Left lung (tissue), 10 donors: ENCODE measurements around the gene PALLD. TPM values are rescaled to one million over a fixed set of nuclear protein-coding genes. Genes with fewer than 3 reads are reported as not detected.
"Not testable (repeated sequence)": the region's sequence is repeated elsewhere in the genome, so short reads cannot be mapped to it uniquely, and the experiment has no call there.

Experiments
- ATAC-seq: fragments of 200-7000 bp; cut with Tn5 transposase; one replicate; pipeline ENCODE4 v1.9.1; 2020; ENCODE audit warnings: moderate library complexity
- DNase-seq, 4 donors: peaks; one replicate each; pipeline ENCODE4 v3.0.0-alpha.2; 2013 to 2020
- H3K27ac ChIP-seq, 2 donors: fragments of 200-600 bp; sonication (generic) in 1 of 2; one replicate each; pipeline versions ENCODE4 v1.5.0 to v1.8.0; 2020 to 2021
- H3K27me3 ChIP-seq, 2 donors: fragments of 200-600 bp; sonication (generic) in 1 of 2; one replicate each; pipeline versions ENCODE4 v1.5.0 to v1.8.0; 2020 to 2021
- H3K36me3 ChIP-seq, 2 donors: fragments of 200-600 bp; sonication (generic) in 1 of 2; one replicate each; pipeline versions ENCODE4 v1.5.0 to v1.8.0; 2020 to 2021
- H3K4me1 ChIP-seq, 2 donors: fragments of 200-600 bp; one replicate each; pipeline ENCODE4 v1.8.0; 2021
- H3K4me3 ChIP-seq, 2 donors: fragments of 200-600 bp; sonication (generic) in 1 of 2; one replicate each; pipeline versions ENCODE4 v1.5.0 to v1.8.0; 2020 to 2021; ENCODE audit warnings: mild to moderate bottlenecking in 1 of 2
- H3K9me3 ChIP-seq, 2 donors: fragments of 200-600 bp; sonication (generic) in 1 of 2; one replicate each; pipeline versions ENCODE4 v1.5.0 to v1.8.0; 2020 to 2021
- CTCF ChIP-seq, 2 donors: fragments of 200-600 bp; sonication (generic) in 1 of 2; IDR thresholded peaks; one replicate each; pipeline versions ENCODE4 v1.5.0 to v1.8.0; 2021; ENCODE audit warnings: antibody characterized with exemption in 2 of 2
- intact Hi-C, 2 donors: fragments of 100-400 bp; cut with DNase I; formaldehyde crosslinking; loops; one replicate each; pipeline versions ENCODE4 v1.11.2 to v1.14.2; 2022
- polyA plus RNA-seq, 6 donors: library from polyadenylated mRNA; unstranded; fragments of 120-200 nt; gene quantifications; one replicate each; pipeline ENCODE4 v1.2.1, GENCODE V29; 2013; ENCODE audit not compliant: insufficient read length in 6 of 6
- total RNA-seq, 2 donors: library from RNA; stranded (reverse); fragmentation: NEBNext Ultra II Directional; extraction: Animal tissue kit (Norgen Biotek cat#: 25700); gene quantifications; one replicate each; pipeline ENCODE4 v1.2.1, GENCODE V29; 2021
- donor health status: DM: no; HTN: yes; CAD: no.
- donor health status: DM: no; HTN: no; CAD: no.

The PALLD gene
- total and polyA plus RNA-seq, 8 donors, result 67.5 to 194 (median 80.4) TPM

DNA sequence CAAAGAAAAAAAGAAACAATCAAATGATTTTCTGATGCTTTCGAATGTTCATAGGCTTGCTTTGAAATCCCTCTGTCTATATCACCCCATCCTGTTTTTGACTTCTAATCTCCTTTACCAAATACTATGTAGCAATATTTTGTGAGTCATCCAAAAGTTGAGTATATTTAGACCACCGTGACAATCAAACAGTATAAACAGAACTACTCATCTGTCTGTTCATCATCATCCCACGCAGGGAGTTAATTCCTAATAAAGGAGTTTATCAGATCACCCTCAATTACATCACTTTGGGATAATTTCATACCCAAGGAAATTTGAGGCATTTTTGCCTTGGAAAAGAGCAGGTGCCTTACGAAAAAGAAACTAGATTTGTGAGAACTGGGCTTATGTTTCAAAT is 300.3 kb downstream of the PALLD start:
- Histone ChIP-seq H3K4me1 (peaks cover 0 to 7% of the 10 kb centered on the region in 2 donors), H3K9me3 (no peaks in the 10 kb centered on the region), H3K27me3 (no peaks in the 10 kb centered on the region), H3K4me3 (no peak overlapping the region), H3K36me3 (no peaks in the 10 kb centered on the region), H3K27ac (no peak overlapping the region)
- TF ChIP-seq CTCF (IDR thresholded peaks at IDR 0.05), result no peak
- intact Hi-C loops, result no loop called here
- DNase-seq (no peak), ATAC-seq (peak; percentile 67)

- DNase-seq (no peak), ATAC-seq (no peak)
- Histone ChIP-seq H3K27ac (no peak overlapping the region), H3K36me3 (no peaks in the 10 kb centered on the region), H3K9me3 (no peaks in the 10 kb centered on the region), H3K4me1 (peaks cover 0 to 7% of the 10 kb centered on the region in 2 donors), H3K27me3 (no peaks in the 10 kb centered on the region), H3K4me3 (no peak overlapping the region)
- TF ChIP-seq CTCF (IDR thresholded peaks at IDR 0.05), result no peak
- intact Hi-C loops, result no loop called here
These were observed 301.0 kb downstream of the PALLD start for GRCh38 chr4:168797738-168798375.

DNA sequence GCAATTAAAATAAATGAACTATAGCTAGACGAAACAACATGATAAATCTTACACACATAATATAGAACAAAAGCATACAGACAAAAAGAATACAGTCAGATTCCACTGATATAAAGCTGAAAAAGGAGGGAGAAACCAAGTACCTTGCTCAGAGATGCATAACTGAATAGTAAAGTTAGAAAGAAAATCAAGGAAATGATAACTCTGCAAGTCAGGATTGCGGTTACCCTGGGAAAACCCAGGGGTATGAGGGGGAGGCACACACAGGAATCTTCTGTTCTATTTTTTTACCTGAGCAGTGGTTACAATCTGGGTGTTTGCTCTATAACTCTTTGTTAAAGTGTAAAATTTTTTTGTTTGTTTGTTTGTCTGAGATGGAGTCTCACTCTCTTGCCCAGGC is 304.1 kb downstream of the PALLD start:
- no peaks in the 10 kb centered on the region for H3K27me3 ChIP-seq
- no peak overlapping the region for H3K4me3 ChIP-seq
- H3K36me3 ChIP-seq, result no peaks in the 10 kb centered on the region
- DNase-seq (no peak), ATAC-seq (no peak)
- intact Hi-C loops, result no loop called here
- no peaks in the 10 kb centered on the region for H3K9me3 ChIP-seq
- no peak for TF ChIP-seq CTCF (IDR thresholded peaks at IDR 0.05)
- H3K27ac ChIP-seq, result no peak overlapping the region
- peaks cover 0 to 7% of the 10 kb centered on the region in 2 donors for H3K4me1 ChIP-seq

- ATAC-seq, result no peak
- Histone ChIP-seq H3K27ac (no peak overlapping the region), H3K4me3 (no peak overlapping the region), H3K4me1 (peaks cover 0 to 1% of the 10 kb centered on the region in 2 donors), H3K27me3 (no peaks in the 10 kb centered on the region), H3K9me3 (no peaks in the 10 kb centered on the region), H3K36me3 (no peaks in the 10 kb centered on the region)
- no peak for DNase-seq
- intact Hi-C loops, result no loop called here
- no peak for TF ChIP-seq CTCF (IDR thresholded peaks at IDR 0.05)
These were observed 305.4 kb downstream of the PALLD start for GRCh38 chr4:168802222-168802621.

GRCh38 chr4:168803052-168803451 is 306.2 kb downstream of the PALLD start:
- DNase-seq, H3K4me3 ChIP-seq, H3K27ac ChIP-seq, H3K4me1 ChIP-seq, intact Hi-C loops, H3K27me3 ChIP-seq, H3K36me3 ChIP-seq, H3K9me3 ChIP-seq: not testable (repeated sequence)
- ATAC-seq, result peak; percentile 62

- no peaks in the 10 kb centered on the region for H3K27me3 ChIP-seq
- no peak for TF ChIP-seq CTCF (IDR thresholded peaks at IDR 0.05)
- no peaks in the 10 kb centered on the region for H3K36me3 ChIP-seq
- ATAC-seq (no peak), DNase-seq (no peak)
- H3K4me1 ChIP-seq, result no peaks in the 10 kb centered on the region
- H3K27ac ChIP-seq, result no peak overlapping the region
- intact Hi-C loops, result no loop called here
- H3K4me3 ChIP-seq, result no peak overlapping the region
- H3K9me3 ChIP-seq, result no peaks in the 10 kb centered on the region
These were observed 306.9 kb downstream of the PALLD start for GRCh38 chr4:168803732-168804131.
